GM19397 (cell line): ENCODE results near the gene SP6.
A peak's percentile ranks its signal among the peaks of the same experiment; 100 is the strongest.

Experiments used
- ATAC-seq: cut with Tn5 transposase; IDR thresholded peaks from one replicate; pipeline ENCODE4 v1.9.1; 2021; ENCODE audit warnings: mild to moderate bottlenecking, moderate library complexity; ENCODE audit not compliant: unreplicated experiment

The SP6 gene

GRCh38 chr17:47857551-47858455 lies 6.8 kb upstream of the SP6 start:
- no peak for ATAC-seq

DNA sequence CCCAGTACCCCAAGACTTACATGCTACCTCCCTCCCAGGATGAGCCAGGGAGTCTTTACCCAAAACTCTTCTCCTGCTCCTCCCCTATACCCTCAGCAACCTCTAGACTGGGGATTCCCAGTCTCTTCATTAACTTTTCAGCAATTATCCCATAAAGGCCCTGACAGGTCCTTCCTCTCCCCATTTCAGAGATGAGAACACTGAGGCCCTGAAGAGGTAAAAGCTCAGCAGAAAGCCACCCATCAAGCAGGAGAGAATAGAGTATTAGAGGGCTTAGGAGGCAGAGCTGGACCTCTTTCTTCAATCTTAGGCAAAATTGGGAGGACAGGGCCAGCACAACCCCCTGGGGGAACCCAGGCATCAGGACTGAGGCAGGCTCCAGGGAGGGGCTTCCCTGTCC lies 5.9 kb upstream of the SP6 start:
- ATAC-seq, result no peak

GRCh38 chr17:47855737-47856136 lies 4.8 kb upstream of the SP6 start:
- no peak for ATAC-seq

DNA sequence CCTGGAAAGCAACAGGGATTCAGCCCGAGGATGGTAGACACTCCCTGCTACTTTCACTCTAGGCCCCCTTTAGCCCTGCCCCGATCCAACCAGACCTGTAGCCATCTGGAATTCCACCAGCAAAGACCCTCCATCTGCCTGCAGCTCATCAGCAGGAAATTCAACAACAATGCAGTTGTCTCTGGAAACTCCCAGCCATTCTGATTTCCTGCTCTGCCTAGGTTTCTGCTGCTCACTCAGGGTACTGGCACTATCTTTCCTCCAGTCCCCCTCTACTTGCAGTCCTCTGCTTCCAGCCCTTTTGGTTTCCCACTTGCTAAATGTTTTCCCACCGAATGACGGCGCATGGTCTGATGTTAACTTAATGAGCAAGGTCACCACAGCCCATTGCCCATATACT lies 2.7 kb upstream of the SP6 start:
- no peak for ATAC-seq

GRCh38 chr17:47852113-47852949 lies 1.4 kb upstream of the SP6 start:
- no peak for ATAC-seq

DNA sequence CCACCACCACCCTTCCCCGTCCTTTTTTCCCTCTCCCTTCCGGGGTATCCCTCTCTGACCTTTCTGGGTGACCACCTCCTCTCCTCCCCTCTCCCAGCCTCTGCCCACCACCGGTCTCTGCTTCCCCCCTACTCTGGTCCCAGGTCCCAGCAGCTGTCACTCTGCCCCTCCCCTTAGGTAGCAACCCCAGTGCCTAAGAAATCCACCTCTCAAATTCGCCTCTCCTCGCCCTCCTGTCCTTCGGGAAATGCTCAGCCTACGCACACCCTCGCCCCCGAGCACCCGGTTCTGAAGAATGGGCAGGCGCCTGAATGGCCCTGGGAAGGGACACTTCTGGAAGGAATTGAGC lies 775 bp upstream of the SP6 start:
- ATAC-seq, result no peak

DNA sequence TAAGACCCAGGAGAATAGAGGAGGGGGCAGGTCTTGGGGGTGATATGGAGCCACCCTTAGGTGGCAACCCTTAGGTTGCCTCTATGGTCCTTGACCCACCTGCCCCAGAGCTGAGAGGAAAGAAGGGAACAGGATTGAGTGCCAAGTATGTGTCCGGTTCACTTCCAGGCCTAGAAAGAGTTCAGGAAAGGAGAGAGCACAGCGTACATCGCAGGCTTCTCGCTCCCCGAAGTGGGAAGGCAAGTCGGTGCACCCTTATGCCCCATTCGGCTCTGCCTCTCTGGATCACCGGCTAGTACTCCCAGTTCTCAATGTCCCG lies 631 bp downstream of the SP6 start:
- ATAC-seq, result no peak

- no peak for ATAC-seq
Observed at GRCh38 chr17:47848198-47848513, 2.8 kb downstream of the SP6 start.

GRCh38 chr17:47847341-47848197 lies 3.4 kb downstream of the SP6 start:
- no peak for ATAC-seq

DNA sequence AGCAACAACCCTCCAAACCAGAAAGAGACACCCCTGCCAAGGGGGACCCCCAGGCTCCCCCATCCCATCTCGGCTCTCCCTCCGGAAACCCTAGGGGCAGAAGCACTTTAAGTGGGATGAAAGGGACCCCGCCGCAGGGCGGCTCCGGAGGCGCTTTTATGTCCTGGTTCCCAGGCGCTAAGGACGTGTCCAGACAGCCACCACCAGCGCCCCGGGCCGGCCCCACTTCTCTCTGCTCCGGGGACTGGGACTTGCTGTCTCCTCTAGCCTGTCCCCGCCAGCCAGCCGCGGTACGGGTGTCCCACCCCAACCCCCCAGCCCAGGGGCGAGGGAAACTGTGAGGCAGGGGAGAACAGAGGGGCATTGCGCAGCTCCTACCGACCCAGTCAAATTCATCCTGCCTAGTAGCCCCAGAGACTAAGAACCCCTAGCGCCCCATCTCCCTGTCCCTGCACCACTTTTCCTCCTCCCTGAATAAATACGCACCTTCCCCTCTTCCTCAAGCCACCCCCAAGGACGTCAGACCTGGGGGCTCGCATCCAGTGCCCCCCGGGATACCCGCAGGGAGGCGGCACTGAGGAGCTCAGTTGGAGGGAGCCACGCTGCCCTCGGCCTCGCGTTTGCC lies 4.1 kb downstream of the SP6 start:
- no peak for ATAC-seq

DNA sequence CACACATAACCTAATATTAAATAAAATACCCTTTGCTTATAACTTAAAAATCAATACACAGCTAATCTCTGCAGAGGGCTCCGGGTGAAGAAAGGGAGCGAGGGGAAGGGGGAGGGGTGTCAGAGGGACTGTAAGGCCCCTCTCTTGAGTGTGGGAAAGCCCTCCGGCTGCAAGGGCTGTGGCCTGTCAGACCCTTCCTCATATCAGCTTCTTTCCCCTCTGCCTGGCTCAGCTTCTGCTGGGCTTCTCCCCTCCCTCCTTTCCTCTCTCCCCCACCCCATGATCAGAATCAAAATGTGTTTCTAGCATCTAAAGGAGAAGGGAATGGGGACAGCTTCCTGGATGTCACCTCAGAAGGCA lies 5.3 kb downstream of the SP6 start:
- ATAC-seq, result no peak

GRCh38 chr17:47844814-47845715 lies 5.9 kb downstream of the SP6 start:
- ATAC-seq, result no peak

DNA sequence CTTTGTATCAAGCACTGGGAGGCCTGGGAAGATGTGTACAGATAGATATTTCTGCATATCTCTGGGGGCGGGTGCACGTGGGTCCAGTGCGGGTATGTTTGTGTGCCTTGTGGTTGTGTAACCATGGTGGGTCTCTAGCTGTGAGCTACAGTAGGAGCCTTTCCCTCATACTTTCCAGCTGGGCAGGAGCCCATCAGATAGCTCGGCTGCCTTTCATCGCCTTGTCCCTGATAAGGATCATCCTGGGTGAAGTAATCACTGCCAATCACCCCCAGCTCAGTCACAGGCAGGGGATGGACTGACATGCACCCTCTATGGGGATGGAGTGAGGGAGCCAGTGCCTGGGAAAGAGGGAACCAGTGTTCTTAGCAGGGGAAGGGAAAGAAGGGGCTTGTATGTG lies 6.7 kb downstream of the SP6 start:
- no peak for ATAC-seq

DNA sequence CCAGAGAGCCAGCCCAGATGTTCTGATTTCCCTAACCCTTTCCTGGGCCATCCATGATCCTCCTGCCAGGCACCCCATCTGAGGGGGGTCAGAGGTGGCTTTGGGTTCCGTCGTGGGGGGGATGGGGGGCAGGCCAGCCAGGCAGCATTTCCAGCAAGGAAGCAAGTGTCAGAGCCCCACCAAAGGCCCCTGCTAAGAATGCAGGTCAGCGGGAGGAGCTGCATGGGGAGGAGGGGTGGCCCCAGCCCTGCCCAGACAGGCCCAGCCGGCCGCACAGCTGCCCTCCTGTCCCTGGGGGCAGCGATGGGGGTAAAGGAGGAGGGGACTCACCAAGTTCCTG lies 7.6 kb downstream of the SP6 start:
- no peak for ATAC-seq

DNA sequence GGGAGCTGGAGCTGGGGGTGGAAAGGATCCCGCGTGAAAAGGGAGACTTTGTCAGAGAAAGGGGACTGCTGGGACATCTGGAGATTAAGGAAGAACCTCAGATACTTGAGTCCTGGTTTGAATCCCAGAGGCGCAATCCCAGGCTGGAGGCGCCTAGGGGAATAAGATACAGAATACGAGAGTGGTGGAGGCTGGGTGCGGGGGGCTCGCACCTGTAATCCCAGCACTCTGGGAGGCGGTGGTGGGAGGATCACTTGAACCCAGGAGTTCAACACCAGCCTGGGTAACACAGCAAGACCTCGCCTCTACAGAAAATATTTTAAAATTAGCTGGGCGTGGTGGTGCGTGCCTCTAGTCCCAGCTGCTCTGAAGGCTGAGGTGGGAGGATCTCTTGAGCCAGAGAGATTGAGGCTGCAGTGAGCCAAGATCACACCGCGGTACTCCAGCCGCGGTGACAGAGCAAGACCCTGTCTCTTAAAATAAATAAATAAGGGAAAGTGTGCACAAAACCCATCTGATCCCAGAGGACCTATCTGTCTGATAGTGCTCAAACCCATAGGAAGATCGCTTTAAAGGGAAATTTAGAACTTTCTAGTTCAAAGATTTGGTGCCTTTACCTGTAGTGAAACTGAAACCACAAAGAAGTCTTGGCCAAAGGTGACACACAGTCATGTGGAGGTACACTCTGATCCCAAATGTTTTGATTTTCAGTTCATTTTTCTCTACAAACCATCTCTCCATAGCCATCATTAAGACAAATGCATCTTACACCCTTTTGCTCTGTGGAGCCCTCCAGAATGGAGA lies 9.3 kb downstream of the SP6 start:
- ATAC-seq, result no peak

- peak; percentile 86 for ATAC-seq
Observed at GRCh38 chr17:47840742-47841487, 10.0 kb downstream of the SP6 start, which contains the start of gene SCRN2. TSS of gene SCRN2 (minus strand) at chr17:47841273. CDS start at chr17:47840843, 430 bp downstream.

GRCh38 chr17:47840001-47840741 lies 10.8 kb downstream of the SP6 start:
- no peak for ATAC-seq

DNA sequence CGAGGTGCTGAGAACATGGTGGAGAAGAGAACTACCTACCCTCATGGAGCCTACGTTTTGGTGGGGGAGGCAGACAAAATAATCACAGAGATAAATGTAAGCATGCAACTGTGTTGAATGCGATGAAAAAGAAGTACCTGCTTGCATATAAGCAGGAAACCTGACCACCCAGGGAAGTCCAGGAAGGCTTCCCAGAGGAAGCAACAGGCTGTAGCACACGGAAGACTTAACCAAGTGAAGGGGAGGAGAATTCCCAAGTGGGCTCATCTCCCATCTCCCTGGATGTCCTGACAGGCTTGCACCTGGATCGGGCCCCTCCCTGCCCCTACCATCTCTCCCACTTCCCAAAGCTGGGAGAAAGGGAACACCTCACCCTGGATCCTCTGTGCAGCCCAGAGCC lies 11.9 kb downstream of the SP6 start:
- no peak for ATAC-seq
